Astrocyte (in vitro differentiated cells and primary cell): ENCODE data around the gene IL21R. TPM values are rescaled to one million over a fixed set of nuclear protein-coding genes. Genes with fewer than 3 reads are reported as not detected.

Source experiments
- DNase-seq: peaks from one replicate; pipeline ENCODE4 v3.0.0-alpha.2; 2010; ENCODE audit warnings: low read depth
- FAIRE-seq: peaks from 2 replicates; lab custom pipeline; 2011; peaks lifted over from hg19 to GRCh38; lab: Jason Lieb, UNC
- H2AFZ ChIP-seq: 2 replicates; pipeline ENCODE4 v1.6.0; 2012; ENCODE audit warnings: low read depth, low read length, inconsistent platforms
- H3K27ac ChIP-seq: 2 replicates; pipeline ENCODE4 v1.5.1; 2011; ENCODE audit warnings: low read depth, low read length, inconsistent platforms
- H3K27me3 ChIP-seq: 2 replicates; pipeline ENCODE4 v1.6.0; 2011; ENCODE audit warnings: low read length, inconsistent platforms; ENCODE audit not compliant: insufficient read depth
- H3K36me3 ChIP-seq: 2 replicates; pipeline ENCODE4 v1.5.1; 2011; ENCODE audit warnings: low read length, inconsistent platforms; ENCODE audit not compliant: insufficient read depth
- H3K4me1 ChIP-seq: 2 replicates; pipeline ENCODE4 v1.5.1; 2011; ENCODE audit warnings: low read length, inconsistent platforms; ENCODE audit not compliant: insufficient read depth
- H3K4me2 ChIP-seq: 2 replicates; pipeline ENCODE4 v1.6.0; 2012; ENCODE audit warnings: low read length, inconsistent platforms
- H3K4me3 ChIP-seq: 2 replicates; pipeline ENCODE4 v1.5.1; 2011; ENCODE audit warnings: low read depth, mild to moderate bottlenecking, low read length, inconsistent platforms; ENCODE audit not compliant: insufficient read depth
- H3K79me2 ChIP-seq: 2 replicates; pipeline ENCODE4 v1.6.0; 2012; ENCODE audit warnings: mild to moderate bottlenecking, low read length, inconsistent platforms; ENCODE audit not compliant: insufficient read depth
- H3K9ac ChIP-seq: 2 replicates; pipeline ENCODE4 v1.6.0; 2012; ENCODE audit warnings: mild to moderate bottlenecking, low read length, inconsistent platforms
- H3K9me3 ChIP-seq: 2 replicates; pipeline ENCODE4 v1.5.1; 2012; ENCODE audit warnings: low read depth, mild to moderate bottlenecking, low read length, inconsistent platforms; ENCODE audit not compliant: insufficient read depth
- H4K20me1 ChIP-seq: 2 replicates; pipeline ENCODE4 v1.6.0; 2012; ENCODE audit warnings: low read length, inconsistent platforms; ENCODE audit not compliant: insufficient read depth
- H3K27ac Mint-ChIP-seq: one replicate; pipeline ENCODE4 v1.8.0; 2021; ENCODE audit warnings: mild to moderate bottlenecking, mixed read lengths; ENCODE audit not compliant: unreplicated experiment
- H3K27me3 Mint-ChIP-seq: one replicate; pipeline ENCODE4 v1.8.0; 2021; ENCODE audit warnings: low read depth, mixed read lengths; ENCODE audit not compliant: unreplicated experiment
- H3K36me3 Mint-ChIP-seq: one replicate; pipeline ENCODE4 v1.8.0; 2021; ENCODE audit warnings: low read depth, mixed read lengths; ENCODE audit not compliant: unreplicated experiment
- H3K4me1 Mint-ChIP-seq: one replicate; pipeline ENCODE4 v1.8.0; 2021; ENCODE audit warnings: low read depth, mixed read lengths; ENCODE audit not compliant: unreplicated experiment
- H3K4me3 Mint-ChIP-seq: one replicate; pipeline ENCODE4 v1.8.0; 2021; ENCODE audit warnings: mild to moderate bottlenecking, moderate library complexity, mixed read lengths; ENCODE audit not compliant: unreplicated experiment
- H3K9me3 Mint-ChIP-seq: one replicate; pipeline ENCODE4 v1.8.0; 2021; ENCODE audit warnings: mild to moderate bottlenecking, mixed read lengths; ENCODE audit not compliant: unreplicated experiment
- EZH2 ChIP-seq: IDR thresholded peaks from 2 replicates; pipeline ENCODE4 v1.6.1; 2012; ENCODE audit warnings: mild to moderate bottlenecking, low read length, inconsistent platforms; ENCODE audit not compliant: insufficient read depth
- total RNA-seq: library from RNA; stranded (reverse); gene quantifications from 2 replicates; pipeline ENCODE4 v1.2.1, GENCODE V29; 2021
- TF ChIP-seq, protein P1 (sequence below): IDR thresholded peaks from 2 replicates; pipeline ENCODE4 v1.5.1; 2011; ENCODE audit warnings: low read depth, mild to moderate bottlenecking, inconsistent platforms, low read length, moderate library complexity; ENCODE audit not compliant: insufficient read depth

The IL21R gene
- total RNA-seq, 1 donor from 2014 or later: 1.8 TPM

DNA sequence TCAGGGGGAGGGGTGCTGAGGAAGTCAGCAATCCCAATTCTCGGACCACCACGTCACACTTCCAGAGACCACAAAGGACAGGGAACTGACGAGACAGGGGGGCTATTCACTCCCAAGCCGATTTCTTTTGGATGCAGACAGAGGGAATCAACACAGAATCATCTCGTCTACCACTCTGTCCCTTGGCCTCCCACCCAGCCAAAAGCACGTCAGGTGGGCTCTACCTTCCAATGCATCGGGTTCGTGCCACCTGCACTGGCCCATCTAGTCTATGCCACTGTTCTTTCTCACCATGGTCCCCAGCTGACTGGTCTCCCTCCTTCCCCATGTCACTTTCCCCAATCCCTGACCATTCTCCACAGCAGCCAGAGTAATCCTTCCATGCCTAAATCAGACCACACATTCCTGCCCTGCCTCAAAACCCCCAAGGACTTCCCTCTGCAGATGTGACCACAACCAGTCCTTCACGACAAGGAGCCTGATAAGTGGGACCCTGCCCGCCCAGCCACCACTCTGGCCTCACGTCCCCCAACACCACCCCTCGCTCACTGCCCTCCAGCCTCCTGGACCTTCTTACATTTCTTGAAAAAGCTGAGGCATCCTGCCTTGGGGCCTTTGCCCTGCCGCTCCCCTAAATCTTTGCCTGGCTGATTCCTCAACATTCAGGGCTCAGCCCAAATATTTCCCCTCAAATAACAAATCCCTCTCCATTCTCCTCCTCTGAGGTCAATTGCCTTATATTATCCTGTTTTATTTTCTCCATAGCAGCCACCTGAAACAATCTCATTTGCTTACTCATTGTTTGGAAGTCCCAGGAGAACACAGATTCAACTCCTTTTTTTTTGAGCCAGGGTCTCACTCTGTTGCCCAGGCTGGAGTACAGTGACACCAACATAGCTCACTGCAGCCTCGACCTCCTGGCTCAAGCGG, 70.4 kb downstream of the IL21R start:
- H3K36me3 ChIP-seq: peaks cover 38% of the 10 kb centered on the region
- no peaks in the 10 kb centered on the region for H3K9me3 ChIP-seq
- peaks cover 38% of the 10 kb centered on the region for H3K4me1 Mint-ChIP-seq
- H3K27ac Mint-ChIP-seq: peak overlapping the region; percentile 64
- no peak overlapping the region for H3K4me3 ChIP-seq
- H3K27ac ChIP-seq: peak overlapping the region; percentile 13
- H2AFZ ChIP-seq: no peak overlapping the region
- no peak overlapping the region for H3K4me2 ChIP-seq
- TF ChIP-seq, protein P1, sequence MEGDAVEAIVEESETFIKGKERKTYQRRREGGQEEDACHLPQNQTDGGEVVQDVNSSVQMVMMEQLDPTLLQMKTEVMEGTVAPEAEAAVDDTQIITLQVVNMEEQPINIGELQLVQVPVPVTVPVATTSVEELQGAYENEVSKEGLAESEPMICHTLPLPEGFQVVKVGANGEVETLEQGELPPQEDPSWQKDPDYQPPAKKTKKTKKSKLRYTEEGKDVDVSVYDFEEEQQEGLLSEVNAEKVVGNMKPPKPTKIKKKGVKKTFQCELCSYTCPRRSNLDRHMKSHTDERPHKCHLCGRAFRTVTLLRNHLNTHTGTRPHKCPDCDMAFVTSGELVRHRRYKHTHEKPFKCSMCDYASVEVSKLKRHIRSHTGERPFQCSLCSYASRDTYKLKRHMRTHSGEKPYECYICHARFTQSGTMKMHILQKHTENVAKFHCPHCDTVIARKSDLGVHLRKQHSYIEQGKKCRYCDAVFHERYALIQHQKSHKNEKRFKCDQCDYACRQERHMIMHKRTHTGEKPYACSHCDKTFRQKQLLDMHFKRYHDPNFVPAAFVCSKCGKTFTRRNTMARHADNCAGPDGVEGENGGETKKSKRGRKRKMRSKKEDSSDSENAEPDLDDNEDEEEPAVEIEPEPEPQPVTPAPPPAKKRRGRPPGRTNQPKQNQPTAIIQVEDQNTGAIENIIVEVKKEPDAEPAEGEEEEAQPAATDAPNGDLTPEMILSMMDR: no peak
- TF ChIP-seq EZH2: no peak
- H3K79me2 ChIP-seq: no peaks in the 10 kb centered on the region
- FAIRE-seq (no peak), DNase-seq (no peak)
- no peaks in the 10 kb centered on the region for H3K27me3 Mint-ChIP-seq
- peaks cover 60% of the 10 kb centered on the region for H3K36me3 Mint-ChIP-seq
- peak overlapping the region; percentile 53 for H3K9ac ChIP-seq
- H3K27me3 ChIP-seq: no peaks in the 10 kb centered on the region
- H4K20me1 ChIP-seq: no peaks in the 10 kb centered on the region
- H3K9me3 Mint-ChIP-seq: peaks cover 8% of the 10 kb centered on the region
- peaks cover 48% of the 10 kb centered on the region for H3K4me1 ChIP-seq
- H3K4me3 Mint-ChIP-seq: no peak overlapping the region

DNA sequence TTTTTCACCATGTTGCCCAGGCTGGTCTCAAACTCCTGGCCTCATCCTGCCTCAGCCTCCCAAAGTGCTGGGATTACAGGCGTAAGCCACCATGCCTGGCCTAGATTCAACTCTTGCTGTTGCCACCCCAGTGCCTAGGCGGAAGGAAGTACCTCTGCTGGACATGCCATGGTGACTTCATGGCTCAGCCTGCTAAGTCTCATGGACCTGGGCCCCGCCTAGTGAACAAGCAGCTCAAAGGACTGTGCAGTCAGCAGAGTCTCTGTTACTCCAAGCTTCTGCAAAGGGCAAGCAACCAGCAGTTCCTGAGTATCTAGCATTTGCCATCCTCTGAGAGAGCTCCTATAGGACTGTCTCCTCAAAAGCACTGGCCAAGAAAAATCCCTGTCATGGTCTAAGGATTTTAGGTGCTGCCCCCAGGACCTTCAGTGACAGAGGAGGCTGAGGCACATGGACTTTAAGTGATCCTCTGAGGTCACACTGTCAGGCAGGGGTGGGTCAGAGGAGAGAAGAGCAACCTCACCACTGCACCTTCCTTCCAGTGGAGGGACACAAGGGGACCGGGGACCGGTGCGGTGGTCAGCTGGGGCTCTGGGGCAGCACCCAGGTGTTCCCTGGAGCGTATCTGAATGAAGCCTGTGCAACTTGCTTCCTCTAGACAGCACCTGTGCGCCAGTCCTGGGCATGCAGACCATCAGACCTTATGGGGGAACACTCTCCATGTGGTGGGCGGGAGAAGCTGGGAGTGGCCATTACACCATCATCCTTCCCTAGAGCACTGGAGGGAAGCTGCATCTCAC, 71.3 kb downstream of the IL21R start:
- H3K36me3 ChIP-seq: peaks cover 42% of the 10 kb centered on the region
- DNase-seq: no peak

More for the DNA sequence above, 71.3 kb downstream of the IL21R start:
- H3K4me3 ChIP-seq: no peak overlapping the region
- no peak overlapping the region for H2AFZ ChIP-seq
- FAIRE-seq: no peak
- no peak overlapping the region for H3K4me3 Mint-ChIP-seq
- H3K27me3 ChIP-seq: no peaks in the 10 kb centered on the region
- peaks cover 52% of the 10 kb centered on the region for H3K36me3 Mint-ChIP-seq
- H3K27ac ChIP-seq: peak overlapping the region; percentile 13
- H3K79me2 ChIP-seq: no peaks in the 10 kb centered on the region
- no peaks in the 10 kb centered on the region for H3K27me3 Mint-ChIP-seq
- TF ChIP-seq, protein P1: no peak
- no peak for TF ChIP-seq EZH2
- H3K9me3 Mint-ChIP-seq: no peaks in the 10 kb centered on the region
- H3K9me3 ChIP-seq: no peaks in the 10 kb centered on the region
- peaks cover 38% of the 10 kb centered on the region for H3K4me1 Mint-ChIP-seq
- H4K20me1 ChIP-seq: no peaks in the 10 kb centered on the region
- no peak overlapping the region for H3K27ac Mint-ChIP-seq
- no peak overlapping the region for H3K4me2 ChIP-seq
- no peak overlapping the region for H3K9ac ChIP-seq
- H3K4me1 ChIP-seq: peaks cover 48% of the 10 kb centered on the region
